Measurements from ENCODE around the gene LTO1. TPM values are rescaled to one million over a fixed set of nuclear protein-coding genes. Genes with fewer than 3 reads are reported as not detected.

LTO1 gene, protein sequence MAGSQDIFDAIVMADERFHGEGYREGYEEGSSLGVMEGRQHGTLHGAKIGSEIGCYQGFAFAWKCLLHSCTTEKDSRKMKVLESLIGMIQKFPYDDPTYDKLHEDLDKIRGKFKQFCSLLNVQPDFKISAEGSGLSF
- total RNA-seq (2014; rRNA removed; shearing (Covaris generic)) = 3.2 and 8.5 TPM in 2 replicates

DNA sequence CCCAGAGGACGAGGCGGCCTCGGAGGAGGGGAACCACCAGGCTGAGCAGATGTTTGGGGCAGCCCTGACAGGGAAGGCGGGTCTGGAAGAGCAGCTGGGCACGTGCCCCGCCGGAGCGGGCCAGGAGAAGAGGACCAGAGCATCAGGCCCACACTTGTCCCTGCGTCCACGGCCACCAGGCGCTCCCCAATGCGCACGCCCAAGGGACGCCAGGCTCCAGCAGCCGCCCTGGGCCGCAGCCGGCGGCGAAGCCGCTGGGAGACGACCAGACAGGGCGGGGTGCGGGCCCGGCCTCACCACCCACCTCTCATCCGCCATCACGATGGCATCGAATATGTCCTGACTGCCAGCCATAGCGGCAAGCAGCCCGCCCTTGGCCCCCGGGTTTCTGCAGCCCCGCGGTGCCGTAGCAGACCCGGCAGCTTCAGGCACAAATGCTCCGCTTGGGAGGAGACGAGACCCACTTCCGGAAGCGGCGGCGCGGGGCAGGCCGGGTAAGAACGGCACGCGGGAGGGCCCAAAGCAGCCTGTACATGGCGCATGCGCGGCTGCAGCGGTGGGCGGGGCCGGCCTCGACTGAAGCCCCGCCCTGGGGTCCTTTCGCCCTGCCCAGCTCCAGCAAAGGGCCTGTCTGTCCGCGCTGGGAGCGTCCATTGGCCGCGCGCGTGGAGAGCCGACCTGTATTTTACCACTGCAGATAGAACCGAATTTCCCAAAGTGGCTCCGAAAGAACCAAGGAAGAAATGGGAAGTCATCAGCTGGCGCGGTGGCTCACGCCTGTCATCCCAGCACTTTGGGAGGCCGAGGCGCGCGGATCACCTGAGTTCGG, at the start of gene LTO1:
Gene LTO1 (minus strand): TSS at position 468 of the 829 bp plus-strand sequence. CDS start 114 bp downstream, at position 354.
- peak; percentile 88 for DNase-seq (ENCODE audit: low spot score)

DNA sequence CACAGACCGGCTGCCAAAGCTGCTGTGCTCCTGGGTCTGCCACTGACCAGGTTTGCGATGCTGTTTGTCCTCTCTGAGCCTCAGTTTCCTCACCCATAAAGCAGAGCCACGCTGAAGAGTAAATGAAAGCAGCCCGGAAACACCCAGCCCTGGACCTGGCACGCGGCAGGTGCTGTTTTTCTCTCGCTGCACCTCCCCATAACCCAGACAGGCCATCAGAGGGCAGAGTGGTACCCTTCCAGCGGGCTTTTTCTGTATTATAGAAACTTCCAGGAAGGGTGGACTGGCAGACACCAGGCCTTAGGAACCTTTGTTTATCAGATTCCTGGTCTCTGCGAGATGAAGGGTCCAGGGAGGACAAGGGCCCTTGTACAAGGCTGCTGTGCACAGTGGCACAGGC, 46.6 kb upstream of the LTO1 start:
- no peak for DNase-seq (ENCODE audit: low spot score)

DNA sequence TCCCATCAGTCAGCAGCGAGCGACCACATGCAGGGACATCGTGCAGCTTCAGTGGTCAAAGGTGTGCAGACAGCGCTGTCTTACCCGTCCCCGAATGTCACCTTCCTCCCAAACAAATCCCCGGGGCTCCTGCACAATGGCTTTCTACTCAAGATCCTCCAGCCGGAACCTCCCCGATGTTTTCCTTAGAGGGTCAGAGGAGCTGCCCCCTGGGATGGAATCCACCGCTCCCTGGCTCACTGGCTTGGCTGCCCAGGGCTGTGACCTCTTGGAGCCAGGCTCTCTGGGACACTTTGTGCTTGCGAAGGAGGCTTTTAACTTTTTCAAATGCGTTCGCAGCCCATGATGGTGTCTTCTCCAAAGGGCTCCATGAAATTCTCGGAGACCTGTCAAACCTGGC, 46.0 kb upstream of the LTO1 start:
- no peak for DNase-seq (ENCODE audit: low spot score)

DNA sequence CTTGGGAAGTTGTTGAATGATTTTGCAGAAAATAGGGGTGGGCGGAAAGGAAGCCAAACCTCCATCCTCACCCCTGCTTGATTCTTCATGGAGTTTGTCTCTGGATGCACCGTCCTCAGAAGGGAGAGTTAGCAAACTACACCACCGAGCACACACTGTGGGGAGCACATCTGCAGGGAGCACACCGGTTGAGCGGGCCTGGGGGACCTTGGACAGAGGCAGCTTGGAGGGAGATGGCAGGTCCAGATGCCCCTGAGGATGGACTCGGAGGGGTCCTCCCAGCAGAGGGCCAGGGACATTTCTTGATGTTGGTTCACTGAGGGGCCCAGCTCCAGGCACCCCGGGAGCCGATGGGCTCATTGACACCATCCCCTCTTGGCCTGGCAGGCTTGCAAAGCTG, 43.8 kb upstream of the LTO1 start:
- no peak for DNase-seq (ENCODE audit: low spot score)

DNA sequence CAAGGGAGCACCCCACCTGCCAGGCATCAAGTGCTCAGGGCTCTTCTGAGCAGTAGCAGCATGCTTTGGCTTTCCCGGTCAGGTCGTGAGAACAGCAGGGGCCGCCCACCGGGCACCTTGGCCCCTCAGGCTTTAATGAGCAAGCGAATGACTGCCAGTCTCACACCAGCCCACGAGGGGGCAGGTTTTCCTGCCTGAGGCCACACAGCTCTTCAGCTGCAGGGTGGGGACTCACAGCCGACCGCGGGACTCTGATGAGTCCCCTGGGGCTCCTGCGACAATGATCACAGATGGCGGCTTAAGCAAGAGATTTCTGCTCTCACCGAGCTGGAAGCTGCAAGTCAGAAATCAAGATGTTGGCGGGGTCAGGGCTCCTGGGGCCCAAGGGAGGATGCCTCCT, 43.0 kb upstream of the LTO1 start:
- peak; percentile 51 for DNase-seq (ENCODE audit: low spot score)

DNA sequence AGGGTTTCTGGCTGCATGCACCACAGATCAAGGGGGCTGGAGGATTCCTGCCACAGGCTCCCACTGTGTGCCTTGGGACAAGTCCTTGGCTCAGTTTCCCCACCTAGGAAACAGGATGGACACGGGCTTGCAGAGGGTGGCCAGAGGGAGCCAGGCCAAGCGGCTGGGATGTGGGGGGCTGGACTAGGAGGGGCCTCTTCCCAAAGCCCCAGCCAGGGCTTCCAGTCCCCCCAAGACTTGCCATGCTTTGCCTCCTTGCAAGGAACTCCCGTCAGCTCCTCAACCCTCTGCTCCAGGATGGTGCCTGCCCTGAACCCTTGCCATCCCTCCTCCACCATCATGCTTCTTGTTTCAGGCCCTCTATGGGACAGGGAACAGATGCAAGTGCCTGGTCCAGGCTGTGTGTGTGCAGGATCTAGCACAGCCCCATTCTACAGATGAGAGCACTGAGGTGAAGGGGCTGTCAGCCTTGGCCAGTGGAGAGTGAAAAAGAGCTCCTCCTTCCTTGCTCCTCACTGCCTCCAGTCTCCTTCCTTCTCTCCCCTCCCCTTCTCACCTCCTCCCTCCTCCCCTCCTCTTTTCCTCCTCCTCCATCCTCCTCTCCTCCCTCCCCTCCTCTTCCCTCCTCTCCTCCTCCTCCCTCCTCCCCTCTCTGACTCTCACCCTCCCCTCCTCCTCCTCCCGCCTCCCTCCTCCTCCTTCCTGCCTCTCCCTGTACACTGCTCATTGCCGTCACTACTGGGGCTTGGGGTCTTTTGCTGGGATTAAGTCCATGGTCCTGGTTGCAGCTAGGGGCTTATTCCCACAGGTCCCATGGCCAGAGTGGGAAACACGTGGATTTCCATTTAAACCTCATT, 42.0 kb upstream of the LTO1 start:
- no peak for DNase-seq (ENCODE audit: low spot score)

DNA sequence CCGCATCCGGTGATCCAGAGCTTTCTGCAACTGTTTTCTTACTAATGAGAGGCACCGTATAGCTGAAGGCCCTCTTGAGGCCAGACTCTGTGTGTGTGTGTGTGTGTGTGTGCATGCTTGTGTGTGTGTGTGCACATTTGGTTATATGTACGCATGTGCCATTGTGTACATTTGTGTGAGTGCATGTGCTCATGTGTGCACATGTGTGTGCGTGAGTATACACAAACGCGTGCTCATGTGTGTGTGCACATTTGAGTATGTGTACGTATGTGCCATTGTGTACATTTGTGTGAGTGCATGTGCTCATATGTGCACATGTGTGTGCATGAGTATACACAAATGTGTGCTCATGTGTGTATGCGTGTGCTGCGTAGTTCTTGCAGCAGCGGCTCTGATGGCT, 40.9 kb upstream of the LTO1 start:
- DNase-seq (ENCODE audit: low spot score) = no peak

DNA sequence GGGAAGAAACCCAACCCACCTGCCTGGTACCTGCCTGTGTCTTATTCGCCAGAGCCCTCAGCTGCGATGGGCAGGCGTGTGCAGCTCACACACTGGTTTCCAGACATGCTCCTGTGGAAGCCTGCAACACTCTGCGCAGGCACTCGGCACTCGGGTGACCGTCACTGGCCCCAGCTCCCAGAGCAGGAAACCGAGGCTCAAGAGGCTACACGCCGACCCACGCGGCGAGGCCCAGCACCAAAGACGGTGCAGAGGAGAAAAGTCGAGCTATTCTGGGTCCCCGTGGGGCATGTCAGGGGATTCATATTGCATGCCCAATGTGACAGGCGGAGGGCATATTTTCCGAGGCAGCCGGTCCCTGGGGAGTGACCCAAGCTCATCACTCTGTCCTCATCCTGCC, 40.3 kb upstream of the LTO1 start:
- no peak for DNase-seq (ENCODE audit: low spot score)

DNA sequence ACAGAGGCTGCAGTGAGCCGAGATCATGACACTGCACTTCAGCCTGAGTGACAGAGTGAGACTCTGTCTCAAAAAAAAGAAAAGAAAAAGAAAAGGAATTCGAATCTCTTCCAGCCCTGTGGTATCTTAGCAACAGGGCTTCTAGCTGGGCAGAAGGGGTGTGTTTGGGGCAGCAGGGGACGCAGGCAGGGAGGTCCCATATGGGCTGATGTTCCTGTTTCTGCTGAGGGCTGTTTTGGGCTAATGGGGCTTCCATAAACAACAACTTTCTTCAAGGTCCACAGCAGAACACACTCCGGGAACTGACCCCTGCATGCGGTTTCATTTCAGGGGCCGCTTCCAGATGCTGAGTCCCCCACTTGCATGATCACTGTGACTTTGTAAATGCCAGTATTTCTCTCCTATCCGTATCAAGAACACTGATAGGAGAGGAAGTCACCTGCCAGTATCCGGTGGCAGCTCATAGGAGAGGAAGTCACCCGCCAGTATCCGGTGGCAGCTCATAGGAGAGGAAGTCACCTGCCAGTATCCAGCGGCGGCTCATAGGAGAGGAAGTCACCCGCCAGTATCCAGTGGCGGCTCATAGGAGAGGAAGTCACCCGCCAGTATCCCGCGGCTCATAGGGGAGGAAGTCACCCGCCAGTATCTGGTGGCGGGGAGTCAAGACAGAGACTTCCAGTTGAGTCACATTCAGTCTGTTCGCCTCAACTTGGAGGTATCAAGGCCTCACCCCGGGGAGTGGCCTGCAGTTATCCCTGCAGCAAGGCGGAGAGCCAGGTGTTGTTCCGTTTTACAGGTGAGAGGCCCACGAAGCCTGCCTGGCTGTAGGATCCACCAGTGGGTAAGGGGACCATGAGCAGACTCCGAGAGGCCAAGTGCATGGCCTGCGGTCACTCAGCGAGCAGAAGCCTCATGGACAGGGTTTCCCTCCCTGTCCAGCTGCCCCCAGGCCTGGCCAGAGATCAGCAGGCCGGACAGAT, 37.0 kb upstream of the LTO1 start:
- DNase-seq (ENCODE audit: low spot score) = no peak

DNA sequence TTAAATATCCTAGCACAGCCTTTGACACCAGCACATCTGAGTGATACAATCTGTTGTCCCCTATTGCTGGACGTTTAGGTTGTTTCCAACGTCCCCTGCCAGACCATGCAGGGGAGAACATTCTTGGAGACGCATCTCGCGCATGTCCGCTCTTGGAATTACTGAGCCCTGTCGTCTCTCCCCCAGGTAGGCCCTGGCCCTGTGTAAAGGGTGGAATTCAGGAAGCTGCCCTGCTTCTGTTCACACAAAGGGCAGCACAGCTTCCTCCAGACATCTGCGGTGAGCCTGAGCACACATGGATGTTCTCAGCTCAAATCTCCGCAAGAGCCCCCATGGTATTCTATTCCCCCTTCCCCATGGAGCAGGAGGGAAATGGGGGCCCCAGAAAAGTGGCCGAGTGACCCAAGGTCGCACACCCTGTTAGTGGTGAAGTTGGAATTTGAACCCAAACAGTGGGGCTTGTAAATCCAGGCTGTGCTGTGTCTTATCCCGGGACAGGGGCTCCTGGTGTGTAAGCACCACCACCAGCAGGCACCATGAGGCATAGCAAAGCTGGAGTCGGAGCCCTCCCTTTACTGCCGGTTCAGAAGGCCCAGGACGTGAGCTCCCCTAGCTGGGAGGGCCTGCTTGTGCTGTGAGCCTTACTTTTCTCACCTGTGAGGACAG, 33.7 kb upstream of the LTO1 start:
- no peak for DNase-seq (ENCODE audit: low spot score)

DNA sequence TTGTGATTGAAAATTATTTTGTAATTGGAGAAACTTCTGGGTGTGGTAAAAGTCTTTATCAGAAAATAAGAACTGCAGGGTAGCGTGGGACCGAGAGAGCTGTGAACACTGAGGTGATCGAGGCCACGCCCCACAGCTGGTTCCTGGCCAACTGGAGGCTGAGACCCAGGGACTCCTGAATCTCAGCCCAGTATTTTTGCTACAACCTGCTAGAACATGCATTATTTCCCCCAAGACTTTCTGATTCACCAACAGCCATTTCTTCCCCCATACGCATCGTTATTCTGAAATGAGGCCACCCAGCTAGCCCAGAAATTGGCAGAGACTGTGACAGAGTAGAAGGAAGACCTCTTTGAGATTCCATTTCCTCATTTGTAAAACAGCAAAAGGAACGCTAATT, 32.0 kb upstream of the LTO1 start:
- DNase-seq (ENCODE audit: low spot score) = no peak

DNA sequence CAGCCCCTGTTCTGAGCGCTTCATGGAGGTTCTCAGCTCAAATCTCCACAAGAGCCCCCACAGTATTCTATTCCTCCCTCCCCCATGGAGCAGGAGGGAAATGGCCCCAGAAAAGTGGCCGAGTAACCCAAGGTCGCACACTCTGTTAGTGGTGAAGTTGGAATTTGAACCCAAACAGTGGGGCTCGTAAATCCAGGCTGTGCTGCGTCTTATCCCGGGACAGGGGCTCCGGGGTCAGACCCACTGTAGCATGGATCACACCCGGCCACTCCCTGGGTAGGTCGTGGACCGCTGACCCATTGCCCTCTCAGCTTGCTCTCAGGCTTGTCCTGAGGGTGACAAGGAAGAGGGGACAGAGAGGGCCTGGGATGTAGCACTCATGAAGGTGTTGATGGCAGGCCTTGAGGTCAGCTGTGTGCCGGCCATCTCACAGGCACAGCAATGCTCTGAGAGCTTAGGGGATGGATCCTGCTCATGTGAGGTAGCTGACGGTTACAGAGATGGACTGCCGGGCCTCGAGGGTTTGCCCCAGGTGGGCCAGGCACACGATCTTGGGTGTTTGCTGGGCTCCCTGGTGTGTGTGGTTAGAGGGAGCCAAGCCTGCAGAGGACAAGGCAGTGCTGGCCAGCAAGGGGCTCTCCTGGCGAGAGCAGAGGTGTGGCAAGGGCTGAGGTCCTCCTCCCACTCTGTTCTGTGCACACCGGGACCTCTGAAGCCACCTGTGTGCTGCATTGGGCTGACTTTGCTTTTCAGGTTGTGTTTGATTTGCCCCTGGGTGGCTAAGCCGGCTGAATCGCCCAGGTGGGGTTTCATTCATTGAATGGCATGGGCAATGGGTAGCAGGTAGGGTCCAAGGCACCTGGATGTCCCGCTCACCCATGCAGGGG, 31.0 kb upstream of the LTO1 start:
- DNase-seq (ENCODE audit: low spot score) = no peak

DNA sequence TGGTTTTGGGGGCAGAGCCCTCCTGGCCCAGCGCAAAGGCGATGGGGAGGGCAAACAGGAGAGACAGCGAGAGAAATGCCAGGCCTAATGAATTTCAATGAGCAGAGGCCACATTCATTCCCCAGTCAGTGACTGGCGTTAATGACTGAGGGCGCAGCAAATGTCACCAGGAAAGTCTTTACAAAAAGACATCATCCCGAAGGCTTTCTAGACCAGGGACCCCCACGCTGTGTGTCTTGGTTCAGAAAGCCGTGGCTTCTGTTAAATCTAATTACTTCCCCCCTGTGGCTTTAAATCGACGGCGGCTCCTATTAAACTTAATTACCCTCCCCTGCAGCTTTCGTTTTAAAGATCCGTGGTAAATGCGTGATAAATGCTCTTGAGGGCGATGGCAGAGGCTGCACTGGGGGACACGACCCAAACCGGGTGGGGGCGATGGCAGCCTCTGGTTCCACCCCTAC, 30.2 kb upstream of the LTO1 start:
- DNase-seq (ENCODE audit: low spot score) = no peak

DNA sequence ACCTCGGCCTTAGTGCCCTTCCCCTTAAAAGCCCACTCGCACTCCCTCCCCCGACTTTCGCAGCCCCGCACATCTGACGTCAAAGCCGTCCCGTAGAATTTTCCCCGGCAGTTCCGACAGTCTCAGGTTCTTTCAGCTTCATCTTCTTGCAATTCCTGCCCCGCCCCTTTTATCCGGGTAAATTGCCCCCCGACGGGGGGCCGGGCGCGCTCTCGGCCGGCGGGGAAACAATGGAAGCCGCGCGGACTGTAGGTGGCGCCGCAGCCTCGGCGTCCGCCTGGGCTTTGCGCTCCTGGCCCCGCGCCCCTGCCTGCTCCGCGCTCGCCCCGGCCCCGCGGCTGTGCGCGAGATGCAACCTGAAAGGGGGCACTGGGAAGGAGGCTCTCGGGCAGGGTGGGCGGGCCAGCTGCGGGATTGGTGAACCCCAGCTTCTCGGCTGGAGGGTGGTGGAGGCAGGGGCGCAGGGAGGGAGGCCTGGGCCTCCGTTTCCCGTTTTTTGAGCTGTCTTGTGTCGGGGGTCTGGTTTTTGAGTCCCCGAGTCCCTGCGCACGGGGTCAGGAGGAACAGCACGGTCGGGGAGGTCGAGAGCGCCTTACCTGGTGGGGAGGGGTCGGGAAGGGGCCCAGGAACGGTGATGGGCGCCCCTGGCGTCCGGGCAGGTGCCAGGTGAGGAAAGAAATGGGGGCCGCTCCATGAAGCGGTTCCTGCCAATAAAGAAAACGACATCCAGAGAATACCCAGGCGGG, 29.5 kb upstream of the LTO1 start:
- DNase-seq (ENCODE audit: low spot score) = no peak

DNA sequence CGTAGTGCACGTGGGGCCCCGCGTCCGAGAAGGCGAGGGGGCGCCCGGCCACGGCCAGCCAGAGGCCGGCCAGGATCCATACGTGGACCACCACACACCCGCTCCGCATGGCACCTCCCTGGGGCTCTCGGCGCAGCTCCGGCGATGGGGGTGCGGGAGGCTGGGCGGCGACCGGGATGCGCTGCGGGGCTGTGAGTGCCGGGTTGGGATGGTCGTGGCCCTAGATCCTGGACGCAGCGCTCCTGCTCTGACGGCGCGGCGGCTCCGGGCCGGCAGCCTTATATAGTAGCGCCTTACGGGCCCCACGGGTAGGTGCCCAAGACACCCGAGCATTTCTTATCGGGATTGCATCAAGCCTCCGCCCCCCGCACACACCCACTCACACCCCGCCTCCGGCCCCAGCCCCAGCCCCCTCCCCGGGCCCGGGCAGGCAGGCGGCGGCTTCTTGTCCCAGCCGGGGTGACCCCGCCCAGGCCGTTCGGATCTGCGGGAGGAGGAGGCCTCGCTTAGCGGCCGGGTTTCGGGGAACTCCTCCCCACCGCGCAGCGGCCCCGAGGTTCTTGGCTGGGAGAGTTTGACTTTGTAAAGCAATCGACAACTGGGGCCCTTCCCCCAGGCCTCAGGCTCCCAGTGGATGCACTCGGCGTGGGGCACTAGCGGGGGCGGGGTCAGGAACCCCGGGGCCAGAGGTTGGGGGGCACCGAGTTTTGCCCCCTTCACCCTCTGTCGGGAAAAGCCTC, 28.8 kb upstream of the LTO1 start, which contains the start of gene FGF19:
Gene FGF19 (minus strand): TSS at position 255 of the 740 bp plus-strand sequence. CDS start 146 bp downstream, at position 109.
- no peak for DNase-seq (ENCODE audit: low spot score)

DNA sequence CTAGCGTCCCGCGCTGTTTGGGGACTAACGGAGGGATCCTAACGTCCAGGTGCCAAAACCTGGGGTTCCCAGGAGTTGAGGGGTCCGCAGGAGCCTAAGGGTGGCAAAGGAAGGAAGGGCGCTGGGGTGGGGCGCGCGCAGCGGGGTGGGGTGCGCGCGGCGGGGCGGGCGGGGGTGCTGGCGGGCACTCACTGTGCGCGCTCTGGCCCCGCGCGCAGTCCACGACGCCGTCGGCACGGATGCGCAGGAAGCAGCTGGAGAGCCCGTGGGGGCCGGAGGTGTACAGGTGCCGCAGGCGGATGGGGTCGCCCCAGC, 28.3 kb upstream of the LTO1 start:
- DNase-seq (ENCODE audit: low spot score) = no peak

DNA sequence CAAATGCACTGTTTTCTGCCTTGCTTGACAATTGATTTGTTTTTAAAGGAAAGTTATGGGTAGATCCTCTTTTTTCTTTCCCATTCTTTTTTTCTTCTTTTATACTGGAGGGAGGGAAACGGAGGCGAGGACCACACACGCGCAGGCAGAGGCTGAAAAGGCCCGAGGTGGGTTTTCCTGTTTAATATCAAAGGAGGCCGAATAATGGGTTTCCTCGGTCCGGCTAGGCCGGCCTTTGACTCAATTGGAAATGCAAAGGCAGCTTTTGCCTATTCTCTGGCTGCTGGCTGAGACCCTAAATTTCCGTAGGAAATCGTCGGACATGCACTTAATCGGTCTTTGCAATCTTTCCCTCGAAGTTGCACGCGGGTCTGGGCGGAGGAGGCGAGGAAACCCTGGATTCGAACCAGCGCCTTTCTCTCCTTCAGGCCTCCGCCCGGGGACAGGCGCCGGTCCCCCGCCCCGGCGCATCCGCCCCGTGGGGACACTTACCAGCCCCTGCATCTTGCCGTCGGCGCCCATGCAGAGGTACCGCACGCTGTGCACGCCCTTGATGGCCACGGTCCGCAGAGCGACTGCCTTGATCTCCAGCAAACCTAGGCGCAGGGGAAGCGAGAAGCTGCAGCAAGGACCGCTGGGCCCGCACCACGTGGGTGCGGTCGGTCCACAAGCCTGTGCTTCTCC, 27.8 kb upstream of the LTO1 start:
- no peak for DNase-seq (ENCODE audit: low spot score)

DNA sequence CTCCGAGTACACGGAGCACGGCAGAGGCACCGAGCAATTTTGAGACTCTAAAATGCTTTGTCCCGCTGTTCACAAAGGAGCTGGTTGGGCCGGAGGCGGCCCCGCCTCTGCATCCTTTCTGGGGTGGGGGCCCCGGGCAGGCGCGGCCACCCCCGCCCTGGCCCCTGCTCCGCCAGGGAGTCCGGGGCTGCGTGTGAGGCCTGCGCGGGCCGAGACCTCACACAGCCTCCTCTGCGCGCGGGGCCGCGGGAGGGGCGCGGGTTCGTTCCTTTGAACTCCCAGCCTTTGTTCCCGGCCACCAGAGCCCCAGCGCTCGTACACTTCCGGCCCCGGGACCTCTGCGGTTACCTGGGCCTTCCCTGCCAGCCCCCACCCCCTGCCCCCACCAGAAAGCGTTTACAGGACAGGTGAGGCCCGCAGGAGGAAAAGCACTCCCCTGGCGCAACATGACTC, 27.1 kb upstream of the LTO1 start:
- no peak for DNase-seq (ENCODE audit: low spot score)

Measured in H4 (cell line).